GM19193 (cell line): ENCODE data around the gene MAN1C1.

Experiments
- POLR2A ChIP-seq: IDR thresholded peaks from 4 replicates; pipeline ENCODE4 v1.6.1; 2011; ENCODE audit not compliant: insufficient read depth, insufficient read length; ENCODE audit errors: extremely low read depth

The MAN1C1 gene

DNA sequence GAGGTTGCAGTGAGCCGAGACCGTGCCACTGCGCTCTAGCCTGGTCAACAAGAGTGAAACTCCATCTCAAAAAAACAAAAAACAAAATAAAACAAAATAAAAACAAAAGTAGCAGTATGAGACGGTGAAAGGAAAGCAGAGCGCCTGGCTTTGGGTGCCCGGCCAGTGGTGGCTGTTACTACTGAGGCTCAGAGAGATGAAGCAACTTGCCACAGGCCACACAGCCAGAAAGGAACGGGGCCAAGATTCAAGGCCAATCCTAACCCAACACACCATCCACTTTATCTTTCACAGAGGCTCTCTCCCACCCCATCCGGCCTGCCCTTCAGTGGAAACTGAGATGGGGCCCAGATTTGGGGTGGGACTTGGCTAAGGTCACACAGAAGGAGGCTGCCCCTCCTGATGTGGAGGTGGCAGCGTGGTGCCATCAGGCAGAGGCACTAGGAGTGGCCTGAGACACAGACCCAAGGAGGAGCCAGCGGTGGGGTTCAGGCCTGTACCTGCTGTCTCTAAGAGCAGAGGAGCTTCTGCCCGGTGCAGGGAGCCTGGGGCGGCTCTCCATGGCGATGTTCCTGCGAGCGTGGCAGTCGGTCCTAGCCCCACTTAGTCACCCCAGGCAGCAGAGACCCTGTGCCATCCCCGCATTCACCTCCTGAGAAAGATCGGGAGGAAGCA lies 40.0 kb upstream of the MAN1C1 start:
- no peak for TF ChIP-seq POLR2A

DNA sequence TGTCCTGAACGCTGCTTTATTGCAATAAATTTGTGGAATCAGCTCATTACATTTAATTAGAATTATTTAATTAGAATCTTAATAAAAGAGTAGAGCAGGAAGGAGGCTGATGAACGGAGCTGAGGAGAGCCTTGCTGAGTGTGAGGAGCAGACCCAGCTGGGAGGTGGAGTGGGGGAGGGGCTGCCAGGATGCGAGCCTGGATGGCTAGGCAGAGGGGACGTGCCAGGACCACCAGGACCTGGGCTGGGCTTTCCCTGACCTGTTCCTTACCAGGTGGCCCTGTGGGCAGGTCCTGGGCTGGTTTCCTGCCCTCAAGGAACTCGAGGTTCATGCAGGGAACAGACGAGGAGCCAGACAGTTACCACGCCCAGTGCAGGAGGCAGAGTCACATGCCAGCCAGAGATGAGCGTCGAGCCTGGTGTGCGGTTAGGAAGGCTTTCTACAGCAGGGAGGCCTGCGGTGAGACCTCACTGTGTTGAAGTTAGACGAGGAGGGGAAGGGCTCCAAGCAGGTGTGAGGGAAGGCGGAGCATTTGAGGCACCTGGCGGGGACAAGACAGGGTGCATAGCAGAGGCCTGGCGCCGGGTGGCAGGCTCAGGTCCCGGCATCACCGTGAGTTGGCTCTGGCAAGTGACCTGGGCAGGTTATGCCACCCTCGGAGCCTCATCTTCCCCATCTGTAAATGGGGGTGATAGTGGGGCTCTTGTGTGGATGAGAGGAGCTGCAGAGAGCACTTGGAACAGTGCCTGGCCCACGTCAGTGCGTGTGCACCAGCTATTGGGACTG lies 39.3 kb upstream of the MAN1C1 start:
- no peak for TF ChIP-seq POLR2A

- no peak for TF ChIP-seq POLR2A
Observed at GRCh38 chr1:25579292-25580252, 37.0 kb upstream of the MAN1C1 start.

DNA sequence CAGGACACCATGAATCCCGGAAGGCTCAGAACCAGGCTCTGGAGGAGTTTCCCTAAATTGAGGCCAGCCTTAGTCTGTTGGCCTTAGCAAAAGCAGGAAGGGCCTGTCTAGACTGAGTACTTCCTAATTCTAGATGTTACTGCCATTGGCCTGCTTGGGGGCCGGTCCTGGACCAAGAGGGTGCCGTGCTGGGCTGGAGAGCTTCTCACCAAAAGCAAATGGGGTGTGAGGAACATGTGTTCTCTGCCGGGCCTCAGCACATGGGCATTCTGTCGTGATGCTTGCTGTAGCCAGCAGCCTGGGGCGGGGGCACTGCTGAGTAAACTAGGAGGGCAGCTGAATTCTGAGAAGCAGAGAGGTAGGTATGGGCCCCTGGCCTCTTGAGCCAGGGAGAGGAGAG lies 35.7 kb upstream of the MAN1C1 start:
- TF ChIP-seq POLR2A, result no peak

DNA sequence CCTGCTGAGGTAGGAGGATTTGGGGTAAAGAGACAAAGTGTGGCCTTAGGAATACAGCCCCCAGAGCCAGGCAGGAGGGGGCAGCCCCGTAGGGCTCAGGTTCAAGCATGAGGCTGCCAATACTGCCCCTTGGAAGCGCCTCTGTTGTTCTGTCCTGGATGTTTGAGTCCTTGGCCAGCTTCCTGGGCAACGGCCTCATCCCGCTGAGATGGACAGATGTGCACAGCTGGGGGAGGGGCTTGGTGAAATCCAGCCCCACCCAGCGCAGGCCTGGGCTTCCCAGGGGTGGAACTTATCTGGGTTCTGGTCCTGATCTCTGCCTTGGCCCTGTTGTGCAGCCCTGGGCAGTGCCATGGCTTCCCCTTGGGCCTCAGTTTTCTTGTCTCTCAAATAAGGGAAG lies 34.8 kb upstream of the MAN1C1 start:
- no peak for TF ChIP-seq POLR2A

DNA sequence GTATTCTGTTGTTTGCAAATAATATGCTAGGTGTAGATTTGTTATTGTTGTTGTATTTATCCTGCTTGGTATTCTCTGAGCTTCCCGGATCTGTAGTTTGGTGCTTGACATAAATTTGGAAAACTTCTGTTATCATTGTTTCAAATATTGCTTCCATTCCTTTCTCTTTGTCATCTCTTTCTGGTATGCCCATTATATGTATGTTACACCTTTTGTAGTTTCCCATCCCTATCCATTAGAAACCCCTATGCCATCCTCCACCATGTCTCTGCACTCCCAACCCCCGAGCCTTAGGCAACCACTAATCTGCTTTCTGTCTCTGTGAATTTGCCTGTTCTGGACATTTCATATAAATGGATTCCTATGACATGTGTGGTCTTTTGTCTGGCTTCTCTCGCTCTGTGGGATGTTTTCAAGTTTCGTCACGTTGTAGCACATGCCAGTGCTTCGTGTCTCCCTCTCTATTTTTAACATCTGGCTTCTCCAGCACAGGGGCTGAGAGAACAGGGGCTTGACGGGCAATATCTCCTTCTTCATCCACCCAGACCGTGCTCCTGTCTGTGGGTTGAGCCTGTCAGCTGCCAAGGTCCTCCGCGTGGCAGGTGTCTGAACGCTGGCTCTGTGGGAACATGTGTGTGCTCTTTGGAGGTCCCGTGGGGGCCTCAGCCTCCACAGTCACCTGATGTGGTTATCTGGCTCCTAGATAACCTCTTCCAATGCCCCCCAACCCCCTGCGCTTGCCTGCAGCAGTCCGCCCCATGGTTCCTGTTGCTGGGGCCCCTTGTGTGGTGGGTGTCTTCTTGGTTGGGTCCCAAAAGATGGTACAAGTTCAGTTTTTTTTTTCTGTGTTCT lies 32.8 kb upstream of the MAN1C1 start:
- TF ChIP-seq POLR2A, result no peak

GRCh38 chr1:25586181-25586588 lies 30.4 kb upstream of the MAN1C1 start:
- no peak for TF ChIP-seq POLR2A

- TF ChIP-seq POLR2A, result no peak
Observed at GRCh38 chr1:25587290-25587689, 29.3 kb upstream of the MAN1C1 start.

GRCh38 chr1:25590096-25590824 lies 26.3 kb upstream of the MAN1C1 start:
- TF ChIP-seq POLR2A, result no peak

DNA sequence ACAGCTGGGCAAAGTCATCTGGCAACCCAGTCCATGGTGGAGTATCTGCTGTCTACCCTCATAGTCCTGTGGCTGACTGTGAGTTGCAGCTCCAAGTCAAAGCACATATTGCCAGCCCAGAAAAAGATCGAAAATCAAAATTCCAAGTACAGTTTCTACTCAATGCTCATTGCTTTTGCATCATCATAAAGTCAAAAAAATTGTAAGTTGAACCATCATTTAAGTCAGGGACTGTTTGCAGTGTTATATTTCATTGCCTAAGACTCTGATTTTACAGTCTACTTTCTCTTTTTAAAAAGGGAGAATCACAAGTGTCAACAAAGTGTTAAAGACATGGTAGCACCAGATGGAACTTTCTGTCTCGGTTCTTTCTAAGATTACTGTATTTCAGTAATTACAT lies 22.7 kb upstream of the MAN1C1 start:
- TF ChIP-seq POLR2A, result no peak

GRCh38 chr1:25594971-25595370 lies 21.6 kb upstream of the MAN1C1 start:
- no peak for TF ChIP-seq POLR2A

DNA sequence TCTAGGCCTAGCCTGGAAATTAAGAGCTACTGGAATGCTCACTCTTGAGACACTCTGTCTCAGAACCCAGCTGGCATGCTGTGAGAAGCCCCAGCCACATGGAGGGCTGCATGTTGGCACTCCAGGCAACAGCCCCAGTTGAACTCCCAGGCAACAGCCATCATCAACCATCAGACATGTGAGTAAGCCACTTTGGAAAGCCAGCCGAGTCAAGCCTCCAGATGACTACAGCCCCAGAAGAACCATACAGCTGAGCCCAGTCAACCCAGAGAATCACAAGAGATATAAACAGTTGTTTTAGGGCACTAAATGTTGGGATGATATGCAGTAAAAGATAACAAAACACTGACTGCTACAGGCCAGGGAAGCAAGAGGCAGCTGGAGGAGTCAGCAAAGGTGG lies 17.7 kb upstream of the MAN1C1 start:
- no peak for TF ChIP-seq POLR2A

- no peak for TF ChIP-seq POLR2A
Observed at GRCh38 chr1:25599969-25600610, 16.5 kb upstream of the MAN1C1 start.

DNA sequence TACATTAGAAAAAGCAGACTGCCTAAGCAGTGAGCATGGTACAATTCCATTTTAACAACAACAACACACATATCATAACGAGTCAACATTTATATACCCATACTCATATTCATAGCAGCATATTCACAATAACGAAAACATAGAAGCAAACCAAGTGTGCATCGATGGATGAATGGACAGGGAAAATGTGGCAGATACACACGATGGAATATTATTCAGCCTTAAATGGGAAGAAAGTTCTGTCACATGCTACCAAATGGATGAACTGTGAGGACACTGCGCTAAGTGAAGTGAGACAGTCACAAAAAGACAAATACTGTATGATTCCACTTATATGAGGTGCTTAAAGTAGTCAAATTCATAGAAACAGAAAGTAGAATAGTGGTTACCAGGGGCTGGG lies 9.5 kb upstream of the MAN1C1 start:
- TF ChIP-seq POLR2A, result no peak
